GM12801 (cell line): ENCODE results near the gene KNDC1.

Source experiments
- CTCF ChIP-seq: IDR thresholded peaks from one replicate; pipeline ENCODE4 v1.5.1; 2011; ENCODE audit warnings: control low read depth; ENCODE audit not compliant: insufficient read length; ENCODE audit errors: extremely low read depth

The KNDC1 gene

DNA sequence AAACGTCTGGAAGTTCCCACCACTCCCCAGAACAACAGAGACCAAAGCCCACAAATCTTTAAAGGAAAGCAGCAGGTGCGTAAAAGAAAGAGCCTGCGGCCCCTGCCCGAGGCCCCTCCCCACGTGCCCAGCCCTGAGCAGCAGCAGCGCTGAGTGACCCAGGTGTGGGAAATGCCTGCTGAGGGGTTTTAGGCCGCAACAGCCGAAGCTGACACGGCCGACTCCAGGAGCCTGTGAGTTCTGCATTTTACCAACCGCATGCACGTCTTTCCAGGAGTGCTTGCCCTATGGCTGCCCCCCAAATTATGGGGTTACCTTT is 1.6 kb upstream of the KNDC1 start:
- TF ChIP-seq CTCF = no peak

DNA sequence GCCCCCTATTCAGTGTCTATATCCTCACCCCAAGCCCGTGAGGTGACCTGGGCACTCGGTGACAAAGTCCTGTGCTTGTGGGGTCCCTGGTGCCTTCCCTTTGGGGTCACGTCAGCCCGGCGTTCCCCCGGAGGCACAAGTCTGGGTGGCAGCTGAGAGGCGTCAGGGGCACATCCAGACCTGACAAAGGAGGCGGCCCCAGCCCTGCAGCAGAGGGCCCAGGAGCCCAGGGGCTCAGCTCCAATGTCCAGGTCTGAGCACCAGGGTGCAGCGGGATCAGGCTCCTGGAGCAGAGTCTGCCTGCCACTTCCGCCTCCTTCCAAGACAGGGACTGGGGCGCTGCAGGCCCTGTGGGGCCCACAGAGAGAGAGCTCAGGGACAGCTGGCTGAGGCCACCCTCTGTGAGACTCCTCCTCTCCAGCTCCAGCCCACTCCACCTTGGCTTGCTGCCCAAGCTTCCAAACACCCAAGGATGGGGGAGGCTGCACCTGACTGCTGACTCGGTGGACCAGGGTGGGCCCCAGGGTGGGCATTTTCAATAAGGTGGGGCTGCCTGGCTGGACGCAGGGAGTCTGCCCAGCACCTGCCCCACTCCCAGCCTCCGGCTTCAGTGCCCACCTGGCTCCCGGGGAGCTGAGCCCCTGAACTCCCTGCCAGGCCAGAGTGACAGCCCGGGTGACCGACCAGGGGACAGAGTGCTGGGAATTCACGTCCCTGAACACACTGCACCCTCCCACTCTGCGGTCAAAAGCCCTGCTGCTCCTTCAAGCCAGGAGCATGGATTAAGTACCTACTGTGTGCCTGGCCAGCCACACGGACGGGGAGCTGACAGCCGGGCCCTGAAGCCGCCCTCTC is 1.0 kb upstream of the KNDC1 start:
- no peak for TF ChIP-seq CTCF

- TF ChIP-seq CTCF = no peak
Measured at GRCh38 chr10:133159611-133159949, 439 bp upstream of the KNDC1 start.

- TF ChIP-seq CTCF = no peak
Measured at GRCh38 chr10:133160826-133161471, 930 bp downstream of the KNDC1 start.

DNA sequence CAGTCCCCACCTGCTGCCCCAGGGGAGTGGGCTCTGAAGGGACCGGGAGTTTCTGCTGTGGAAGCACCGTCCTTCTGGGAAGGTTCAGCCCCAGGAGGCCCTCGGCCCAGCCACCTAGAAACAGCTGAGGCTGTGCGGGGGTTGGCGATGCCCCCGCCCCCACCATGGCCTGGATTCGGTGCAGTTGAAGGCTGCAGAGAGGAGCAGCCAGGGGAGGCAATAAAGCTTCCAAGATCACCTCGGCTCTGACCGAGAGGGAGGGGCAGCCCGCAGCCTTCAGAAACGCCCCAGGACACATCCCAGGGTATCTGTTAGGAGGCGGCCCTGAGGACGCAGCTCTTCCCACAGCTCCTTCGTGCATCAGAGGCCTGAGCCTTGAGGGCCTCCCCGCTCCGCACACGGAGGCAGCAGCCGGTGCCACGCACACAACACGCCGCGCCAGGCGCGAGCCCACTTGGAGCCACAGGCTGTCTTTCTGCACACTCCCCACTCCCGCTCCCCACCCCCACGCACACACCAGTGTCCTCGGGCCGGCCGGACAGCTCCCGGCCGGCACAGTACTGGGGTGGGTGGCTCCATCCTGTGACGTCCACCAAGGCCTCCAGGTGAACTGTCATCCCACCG is 1.6 kb downstream of the KNDC1 start:
- no peak for TF ChIP-seq CTCF

DNA sequence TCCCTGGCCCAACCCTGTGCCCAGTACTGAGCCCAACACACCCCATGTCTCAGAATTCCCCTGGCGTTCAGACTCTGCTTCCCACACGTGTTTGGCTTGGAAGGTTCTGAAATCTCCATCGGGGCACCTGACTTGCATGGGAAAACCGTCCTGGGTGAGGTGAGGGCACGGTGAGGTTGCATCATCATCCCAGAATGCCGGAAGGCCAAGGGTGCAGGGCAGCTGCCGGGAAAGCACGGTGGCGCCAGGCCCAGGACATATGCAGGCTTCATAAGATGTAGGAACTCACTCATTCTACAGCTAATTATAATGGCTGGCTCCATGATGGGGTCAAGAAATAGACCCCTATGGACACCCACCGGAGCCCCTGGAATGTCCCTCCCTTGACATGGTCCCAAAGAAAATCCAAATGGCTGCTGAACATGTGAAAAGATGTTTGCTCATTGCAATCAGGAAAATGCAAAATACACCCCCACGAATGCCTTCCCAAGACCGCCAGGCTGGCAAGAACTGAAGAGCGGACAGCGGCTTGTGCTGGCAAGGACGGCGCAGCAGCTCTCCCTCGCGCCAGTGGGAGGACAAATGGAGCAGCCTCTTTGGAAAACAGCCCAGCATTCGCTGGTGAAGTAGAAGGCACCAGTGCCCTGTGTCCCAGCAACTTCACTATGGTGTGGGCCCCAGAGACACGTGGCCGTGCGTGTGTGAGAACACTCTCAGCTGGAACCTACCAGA is 2.3 kb downstream of the KNDC1 start:
- TF ChIP-seq CTCF = no peak
